ENCODE results near the gene TMEM259.

DNA sequence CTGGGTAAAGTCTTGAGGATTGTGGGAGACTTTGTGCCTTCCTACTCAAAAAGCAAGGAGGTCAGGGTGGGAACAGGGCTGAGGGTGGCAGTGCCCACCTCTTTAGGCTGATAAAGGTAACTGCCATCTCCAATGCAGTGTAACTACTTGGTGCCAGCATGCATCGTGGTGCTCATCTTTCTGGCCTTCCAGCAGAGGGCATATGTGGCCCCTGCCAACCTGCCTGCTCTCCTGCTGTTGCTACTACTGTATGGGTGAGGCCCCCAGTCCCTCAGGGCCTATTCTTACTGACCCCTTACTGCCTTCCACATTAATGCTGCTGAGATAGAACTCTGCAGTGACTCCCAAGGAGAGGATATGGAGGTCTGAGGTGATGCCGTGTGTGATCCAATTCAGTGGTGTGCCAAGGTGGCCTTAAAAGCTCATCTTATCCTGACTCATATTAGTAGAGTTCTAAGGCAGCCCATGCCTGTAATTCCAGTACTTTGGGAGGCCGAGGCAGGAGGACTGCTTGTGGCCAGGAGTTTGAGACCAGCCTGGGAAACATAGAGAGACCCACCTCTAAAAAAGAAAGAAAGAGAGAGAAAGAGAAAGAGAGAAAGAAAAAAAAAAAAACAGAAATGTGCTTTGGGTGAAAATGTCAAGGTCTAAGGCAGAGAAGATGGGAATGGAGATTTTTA, 36.4 kb upstream of the TMEM259 start:
- TF ChIP-seq, protein P1, sequence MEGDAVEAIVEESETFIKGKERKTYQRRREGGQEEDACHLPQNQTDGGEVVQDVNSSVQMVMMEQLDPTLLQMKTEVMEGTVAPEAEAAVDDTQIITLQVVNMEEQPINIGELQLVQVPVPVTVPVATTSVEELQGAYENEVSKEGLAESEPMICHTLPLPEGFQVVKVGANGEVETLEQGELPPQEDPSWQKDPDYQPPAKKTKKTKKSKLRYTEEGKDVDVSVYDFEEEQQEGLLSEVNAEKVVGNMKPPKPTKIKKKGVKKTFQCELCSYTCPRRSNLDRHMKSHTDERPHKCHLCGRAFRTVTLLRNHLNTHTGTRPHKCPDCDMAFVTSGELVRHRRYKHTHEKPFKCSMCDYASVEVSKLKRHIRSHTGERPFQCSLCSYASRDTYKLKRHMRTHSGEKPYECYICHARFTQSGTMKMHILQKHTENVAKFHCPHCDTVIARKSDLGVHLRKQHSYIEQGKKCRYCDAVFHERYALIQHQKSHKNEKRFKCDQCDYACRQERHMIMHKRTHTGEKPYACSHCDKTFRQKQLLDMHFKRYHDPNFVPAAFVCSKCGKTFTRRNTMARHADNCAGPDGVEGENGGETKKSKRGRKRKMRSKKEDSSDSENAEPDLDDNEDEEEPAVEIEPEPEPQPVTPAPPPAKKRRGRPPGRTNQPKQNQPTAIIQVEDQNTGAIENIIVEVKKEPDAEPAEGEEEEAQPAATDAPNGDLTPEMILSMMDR (IDR thresholded peaks at IDR 0.05 in 4 of 5, conservative IDR thresholded peaks at IDR 0.05 in 1 of 5), result no peak
- TF ChIP-seq POLR2A (IDR thresholded peaks at IDR 0.05), result no peak

All from gastrocnemius medialis (tissue), 4 donors.